ENCODE results near the gene NTRK3.

The NTRK3 gene

DNA sequence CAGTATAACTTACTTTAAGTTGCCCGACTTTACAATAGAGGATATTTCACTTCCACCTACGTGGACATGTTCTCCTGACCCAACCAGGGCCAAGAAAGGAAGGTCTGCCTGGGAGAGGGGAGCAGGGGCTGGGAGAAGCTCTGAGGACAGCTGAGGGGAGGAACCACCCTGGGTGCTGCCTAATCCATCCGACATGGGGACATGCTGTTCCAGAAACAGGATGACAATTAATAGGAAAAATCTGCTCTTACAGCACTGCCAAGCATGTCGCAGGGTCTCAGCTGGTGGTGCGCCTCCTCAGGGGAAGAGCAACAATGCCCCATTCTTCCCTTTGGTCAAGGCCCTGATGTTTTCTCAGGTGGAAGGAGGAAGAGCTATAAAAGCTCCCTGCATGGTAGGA, 132.3 kb downstream of the NTRK3 start:
- no peak for DNase-seq
- no peak for ATAC-seq (replicated peaks)
- H3K4me3 Mint-ChIP-seq: no peak overlapping the region
- no peak overlapping the region for H3K27ac Mint-ChIP-seq
- H3K4me1 Mint-ChIP-seq: no peaks in the 10 kb centered on the region
- peaks cover 0 to 2% of the 10 kb centered on the region in 2 donors for H3K9me3 Mint-ChIP-seq
- peaks cover 6 to 7% of the 10 kb centered on the region in 2 donors for H3K27me3 Mint-ChIP-seq
- no peaks in the 10 kb centered on the region for H3K36me3 Mint-ChIP-seq

DNA sequence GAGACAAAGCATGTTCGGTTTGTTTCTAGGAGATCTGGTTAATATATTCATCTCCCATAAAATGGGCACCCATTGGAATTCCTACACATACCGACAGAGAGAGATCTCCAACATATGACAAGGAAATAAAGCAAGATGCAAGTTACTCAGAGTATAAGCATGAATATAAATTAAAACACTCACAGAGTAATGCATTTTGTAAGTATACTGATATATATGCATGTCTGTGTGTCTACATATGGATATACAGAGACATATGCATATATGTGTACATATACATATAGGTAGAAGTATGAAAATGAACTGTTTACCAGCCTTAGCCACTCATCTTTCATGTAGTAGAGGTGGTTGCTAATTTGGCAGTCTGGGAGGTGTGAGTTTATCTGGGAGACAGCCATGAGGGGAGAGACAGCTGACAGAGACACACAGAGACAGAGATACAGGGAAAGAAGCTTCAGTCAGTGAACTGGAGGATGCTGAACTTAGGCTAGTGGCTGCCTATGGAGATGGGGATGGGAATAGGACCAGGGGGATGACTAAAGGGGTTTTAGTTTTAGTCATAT, 134.5 kb downstream of the NTRK3 start:
- Mint-ChIP-seq H3K27me3 (peaks cover 0 to 4% of the 10 kb centered on the region in 2 donors), H3K36me3 (no peaks in the 10 kb centered on the region), H3K9me3 (peaks cover 0 to 2% of the 10 kb centered on the region in 2 donors), H3K27ac (no peak overlapping the region), H3K4me3 (no peak overlapping the region), H3K4me1 (no peaks in the 10 kb centered on the region)
- ATAC-seq (replicated peaks): no peak
- no peak for DNase-seq

DNA sequence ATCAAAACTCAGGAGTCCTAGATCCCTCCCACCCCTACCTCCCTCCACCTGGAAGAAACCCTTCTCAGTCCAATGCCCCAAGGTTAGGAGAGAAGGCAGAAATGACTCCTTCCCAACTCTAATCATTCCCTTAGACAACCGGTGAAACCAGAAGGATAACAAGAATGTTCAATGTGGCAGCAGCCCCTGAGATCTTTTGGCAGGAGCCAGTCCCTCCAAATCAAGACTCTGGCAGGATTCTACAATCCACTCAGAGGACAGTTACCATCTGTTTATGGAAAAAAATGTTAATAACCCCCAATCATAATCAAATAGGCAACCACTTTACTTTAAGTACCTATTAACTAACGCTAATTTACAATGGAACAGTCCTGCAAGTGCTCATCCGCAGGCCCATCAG, 136.5 kb downstream of the NTRK3 start:
- H3K4me1 Mint-ChIP-seq: no peaks in the 10 kb centered on the region
- no peaks in the 10 kb centered on the region for H3K36me3 Mint-ChIP-seq
- H3K4me3 Mint-ChIP-seq: no peak overlapping the region
- DNase-seq (no peak), ATAC-seq (replicated peaks) (no peak)
- peaks cover 0 to 2% of the 10 kb centered on the region in 2 donors for H3K9me3 Mint-ChIP-seq
- H3K27me3 Mint-ChIP-seq: no peaks in the 10 kb centered on the region
- no peak overlapping the region for H3K27ac Mint-ChIP-seq

DNA sequence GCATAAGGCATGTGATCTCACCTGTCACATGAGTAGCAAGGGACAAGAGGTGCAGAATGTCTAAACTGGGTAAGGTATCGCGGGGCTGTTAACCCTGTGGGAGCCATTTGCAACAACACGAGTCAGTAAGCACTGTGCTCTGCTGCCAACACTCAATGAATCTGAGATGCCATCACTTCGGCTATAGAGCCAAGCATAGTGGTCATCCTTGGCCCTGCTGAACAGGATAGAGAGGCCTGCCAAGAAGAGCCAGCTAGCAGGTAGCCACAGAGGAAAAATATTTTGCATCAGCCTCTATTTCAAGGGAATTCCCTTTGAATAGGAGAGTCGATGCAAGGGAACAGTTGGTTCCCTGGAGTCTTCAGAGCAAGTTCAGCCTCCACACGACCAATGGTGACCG, 137.8 kb downstream of the NTRK3 start:
- Mint-ChIP-seq H3K4me3 (no peak overlapping the region), H3K9me3 (peaks cover 0 to 2% of the 10 kb centered on the region in 2 donors), H3K36me3 (no peaks in the 10 kb centered on the region), H3K27ac (no peak overlapping the region), H3K27me3 (no peaks in the 10 kb centered on the region), H3K4me1 (no peaks in the 10 kb centered on the region)
- ATAC-seq (replicated peaks) (no peak), DNase-seq (no peak)

DNA sequence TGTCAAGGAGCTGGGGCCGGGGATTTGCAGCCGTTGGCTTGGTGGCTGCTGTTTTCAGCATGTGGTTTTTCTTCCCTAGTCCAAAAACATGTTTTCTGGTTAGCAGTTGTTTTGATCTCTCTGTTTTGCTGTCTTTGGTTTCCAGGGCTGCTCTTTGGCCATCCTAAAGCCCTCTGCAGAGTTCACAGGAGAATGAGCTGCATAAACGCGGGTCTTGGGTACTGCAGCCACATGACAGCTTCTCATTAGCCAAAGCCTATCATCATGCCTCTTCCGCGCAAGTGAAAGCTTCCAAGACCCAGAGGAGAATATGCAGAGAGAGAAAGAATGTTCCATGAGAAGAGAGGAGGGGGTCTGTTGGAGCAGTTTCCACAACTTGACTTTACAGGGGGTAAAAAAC, 138.5 kb downstream of the NTRK3 start:
- H3K27ac Mint-ChIP-seq: no peak overlapping the region
- peaks cover 0 to 2% of the 10 kb centered on the region in 2 donors for H3K9me3 Mint-ChIP-seq
- no peaks in the 10 kb centered on the region for H3K4me1 Mint-ChIP-seq
- no peaks in the 10 kb centered on the region for H3K36me3 Mint-ChIP-seq
- ATAC-seq (replicated peaks) (no peak), DNase-seq (no peak)
- no peak overlapping the region for H3K4me3 Mint-ChIP-seq
- H3K27me3 Mint-ChIP-seq: no peaks in the 10 kb centered on the region

DNA sequence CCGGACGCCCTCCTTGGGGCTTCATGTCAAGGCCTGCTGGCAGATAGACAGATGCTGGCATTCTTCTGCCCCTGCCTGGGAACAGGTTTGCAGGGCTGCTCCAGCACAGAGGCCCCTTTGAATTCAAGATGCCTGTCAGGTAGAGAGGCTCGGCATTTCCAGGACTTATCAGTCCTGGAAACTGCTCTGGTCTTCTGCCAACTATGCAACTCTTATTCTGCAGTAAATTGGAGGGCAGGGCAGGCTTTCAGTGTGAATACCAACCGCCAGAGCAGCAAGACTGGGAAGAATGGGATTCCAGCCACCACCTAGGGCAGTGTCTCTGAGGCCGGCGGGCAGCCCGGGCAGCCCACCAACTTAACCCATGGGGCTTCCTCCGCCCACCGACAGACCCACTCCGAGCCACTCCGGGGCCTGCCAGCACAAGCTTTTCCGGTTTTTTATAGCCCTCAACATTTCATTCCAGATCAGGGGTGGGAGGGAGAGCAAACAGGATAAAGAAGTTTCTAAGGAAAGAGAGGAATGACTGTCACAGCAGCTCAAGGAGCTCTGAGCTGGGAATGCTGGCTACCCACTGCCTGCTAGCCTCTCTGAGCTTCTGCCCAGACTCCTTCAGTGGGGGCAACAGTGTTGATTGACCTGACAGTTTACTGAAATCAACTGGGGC, 140.9 kb downstream of the NTRK3 start:
- Mint-ChIP-seq H3K27ac (no peak overlapping the region), H3K9me3 (peaks cover 0 to 2% of the 10 kb centered on the region in 2 donors), H3K4me1 (no peaks in the 10 kb centered on the region), H3K36me3 (no peaks in the 10 kb centered on the region), H3K27me3 (no peaks in the 10 kb centered on the region), H3K4me3 (no peak overlapping the region)
- no peak for DNase-seq
- no peak for ATAC-seq (replicated peaks)

DNA sequence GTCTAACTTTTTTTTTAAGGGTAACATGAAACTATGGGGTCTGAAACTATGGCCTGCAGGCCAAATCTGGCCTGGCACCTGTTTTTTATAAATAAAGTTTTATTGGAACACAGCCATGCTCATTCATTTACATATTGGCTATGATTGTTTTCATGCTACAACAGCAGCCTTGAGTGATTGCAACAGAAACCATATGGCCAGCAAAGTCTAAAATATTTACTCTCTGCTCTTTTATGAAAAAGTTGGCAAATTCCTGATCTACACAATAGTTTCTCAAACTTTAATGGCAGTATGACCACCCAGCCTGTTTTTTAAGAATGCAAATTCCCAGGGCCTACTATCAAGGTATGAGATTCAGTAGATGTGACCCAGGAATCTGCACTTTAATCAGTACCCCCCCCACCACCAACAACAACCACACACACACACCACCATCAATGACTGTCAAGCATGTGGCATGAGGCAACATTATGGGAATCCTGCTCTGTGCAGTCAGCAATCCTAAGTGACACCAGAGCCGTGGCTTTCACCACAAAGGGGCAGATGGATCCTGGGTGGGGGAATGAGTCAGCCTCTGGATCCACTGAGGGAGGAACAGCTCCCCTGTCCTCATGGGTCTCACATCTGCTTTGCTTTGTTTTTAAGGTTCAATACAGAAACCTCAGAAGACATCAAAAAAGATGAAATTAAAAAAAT, 142.8 kb downstream of the NTRK3 start:
- H3K27ac Mint-ChIP-seq: no peak overlapping the region
- no peak for DNase-seq
- no peaks in the 10 kb centered on the region for H3K36me3 Mint-ChIP-seq
- H3K4me1 Mint-ChIP-seq: no peaks in the 10 kb centered on the region
- no peaks in the 10 kb centered on the region for H3K9me3 Mint-ChIP-seq
- no peak overlapping the region for H3K4me3 Mint-ChIP-seq
- H3K27me3 Mint-ChIP-seq: peaks cover 0 to 4% of the 10 kb centered on the region in 2 donors
- no peak for ATAC-seq (replicated peaks)

DNA sequence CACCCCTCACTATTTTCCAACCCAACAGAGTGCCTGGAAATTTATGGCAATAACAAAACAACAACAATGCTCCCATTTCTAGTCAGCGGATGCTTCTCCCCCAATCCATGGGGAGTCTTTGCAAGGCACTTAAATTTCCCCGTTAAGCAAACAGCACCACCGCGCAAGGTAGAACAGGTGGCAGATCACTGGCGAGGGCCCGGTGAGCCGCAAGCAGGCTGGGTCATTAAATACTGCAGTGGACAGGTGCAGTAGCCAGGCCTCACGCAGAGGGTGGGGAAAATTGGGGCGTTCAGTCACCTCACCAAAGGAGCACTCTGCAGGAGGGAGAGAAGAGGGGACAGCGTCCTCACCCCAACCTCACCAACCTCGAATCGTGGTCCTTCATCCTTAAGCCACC, 147.5 kb downstream of the NTRK3 start:
- no peaks in the 10 kb centered on the region for H3K36me3 Mint-ChIP-seq
- no peaks in the 10 kb centered on the region for H3K4me1 Mint-ChIP-seq
- no peaks in the 10 kb centered on the region for H3K9me3 Mint-ChIP-seq
- no peak for DNase-seq
- no peak overlapping the region for H3K27ac Mint-ChIP-seq
- no peak overlapping the region for H3K4me3 Mint-ChIP-seq
- peaks cover 0 to 6% of the 10 kb centered on the region in 2 donors for H3K27me3 Mint-ChIP-seq
- no peak for ATAC-seq (replicated peaks)

DNA sequence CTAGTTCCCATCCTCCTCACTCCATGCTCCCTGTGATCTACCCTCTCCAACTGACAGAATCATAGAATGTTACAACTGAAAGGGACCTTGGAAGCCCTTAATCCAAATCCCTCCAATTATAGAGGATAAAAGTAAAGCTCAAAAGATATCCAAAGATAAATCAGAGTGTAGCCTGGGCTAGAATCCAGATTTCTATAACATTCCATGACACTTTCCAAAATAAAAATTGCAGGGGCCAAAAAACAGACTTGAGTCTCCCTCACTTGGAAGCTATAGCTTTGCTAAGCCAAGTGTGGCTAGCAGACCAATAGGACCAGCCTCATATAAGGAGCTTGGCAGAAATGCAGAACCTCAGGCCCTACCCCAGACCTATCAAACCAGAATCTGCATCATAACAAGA, 148.1 kb downstream of the NTRK3 start:
- Mint-ChIP-seq H3K27ac (no peak overlapping the region), H3K4me3 (no peak overlapping the region), H3K4me1 (no peaks in the 10 kb centered on the region), H3K9me3 (no peaks in the 10 kb centered on the region), H3K36me3 (no peaks in the 10 kb centered on the region), H3K27me3 (peaks cover 0 to 6% of the 10 kb centered on the region in 2 donors)
- DNase-seq: no peak
- ATAC-seq (replicated peaks): no peak

DNA sequence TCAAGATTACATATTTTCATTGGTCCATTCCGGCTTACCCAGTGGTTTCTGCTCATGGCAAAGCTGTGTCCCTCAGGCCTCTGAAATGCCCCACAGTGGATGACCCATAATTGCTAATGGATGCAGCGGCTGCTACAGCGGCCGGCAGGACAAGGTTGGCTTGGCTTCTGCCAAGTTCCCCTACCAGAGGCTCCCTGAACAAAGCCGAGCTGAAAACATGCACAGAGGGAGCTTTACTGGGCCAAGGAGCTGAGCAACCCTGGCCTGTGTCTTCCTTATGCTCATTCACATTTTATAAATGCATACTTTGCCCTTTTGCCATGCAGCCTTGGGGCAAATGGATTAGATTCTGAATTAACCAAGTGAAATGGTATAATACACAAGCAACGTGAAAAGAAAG, 150.5 kb downstream of the NTRK3 start:
- no peaks in the 10 kb centered on the region for H3K9me3 Mint-ChIP-seq
- H3K4me3 Mint-ChIP-seq: no peak overlapping the region
- ATAC-seq (replicated peaks) (no peak), DNase-seq (no peak)
- H3K4me1 Mint-ChIP-seq: no peaks in the 10 kb centered on the region
- no peak overlapping the region for H3K27ac Mint-ChIP-seq
- no peaks in the 10 kb centered on the region for H3K36me3 Mint-ChIP-seq
- H3K27me3 Mint-ChIP-seq: peaks cover 0 to 6% of the 10 kb centered on the region in 2 donors

DNA sequence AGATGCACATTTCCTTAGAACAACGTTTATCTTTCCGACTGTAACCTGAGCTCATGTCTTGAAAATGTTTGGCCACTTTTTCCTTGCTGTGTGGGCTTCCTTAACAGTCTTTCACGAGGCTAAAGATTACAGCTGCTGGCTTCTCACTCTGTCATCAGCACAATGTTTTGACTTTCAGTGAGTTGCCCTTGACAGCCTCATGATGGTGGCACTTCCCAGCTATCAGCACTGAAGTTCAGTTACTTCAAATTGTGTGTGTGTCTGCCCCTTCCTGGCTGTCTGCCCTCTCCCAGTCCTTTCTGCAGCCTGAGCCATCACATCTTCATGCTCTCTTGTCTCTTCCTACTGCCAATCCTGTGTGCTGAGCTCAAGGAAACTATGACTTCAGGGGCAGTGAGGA, 152.2 kb downstream of the NTRK3 start:
- H3K9me3 Mint-ChIP-seq: no peaks in the 10 kb centered on the region
- ATAC-seq (replicated peaks) (no peak), DNase-seq (no peak)
- peaks cover 0 to 6% of the 10 kb centered on the region in 2 donors for H3K27me3 Mint-ChIP-seq
- no peak overlapping the region for H3K27ac Mint-ChIP-seq
- no peaks in the 10 kb centered on the region for H3K36me3 Mint-ChIP-seq
- H3K4me1 Mint-ChIP-seq: no peaks in the 10 kb centered on the region
- no peak overlapping the region for H3K4me3 Mint-ChIP-seq

DNA sequence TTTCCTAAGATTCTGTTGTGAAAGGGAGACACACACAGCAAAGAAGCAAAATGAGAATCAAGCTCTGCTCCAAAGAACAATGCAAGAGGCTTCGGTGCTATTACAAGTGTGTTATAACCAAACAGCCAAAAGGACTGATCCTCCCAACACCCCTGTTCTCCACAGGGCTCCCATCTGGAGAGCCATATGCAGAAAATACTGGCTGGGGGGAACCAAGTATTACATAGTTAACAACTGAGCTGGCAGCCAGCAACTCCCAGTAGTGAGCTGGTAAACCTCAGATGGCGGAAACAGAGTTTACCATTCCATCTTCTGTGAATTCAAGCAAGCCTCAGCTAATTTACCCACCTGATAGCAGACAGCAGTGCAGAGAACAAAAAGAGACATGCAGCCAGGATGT, 156.4 kb downstream of the NTRK3 start:
- no peaks in the 10 kb centered on the region for H3K27me3 Mint-ChIP-seq
- no peak overlapping the region for H3K27ac Mint-ChIP-seq
- peaks cover 0 to 1% of the 10 kb centered on the region in 2 donors for H3K9me3 Mint-ChIP-seq
- no peak overlapping the region for H3K4me3 Mint-ChIP-seq
- ATAC-seq (replicated peaks) (no peak), DNase-seq (no peak)
- no peaks in the 10 kb centered on the region for H3K4me1 Mint-ChIP-seq
- H3K36me3 Mint-ChIP-seq: no peaks in the 10 kb centered on the region

DNA sequence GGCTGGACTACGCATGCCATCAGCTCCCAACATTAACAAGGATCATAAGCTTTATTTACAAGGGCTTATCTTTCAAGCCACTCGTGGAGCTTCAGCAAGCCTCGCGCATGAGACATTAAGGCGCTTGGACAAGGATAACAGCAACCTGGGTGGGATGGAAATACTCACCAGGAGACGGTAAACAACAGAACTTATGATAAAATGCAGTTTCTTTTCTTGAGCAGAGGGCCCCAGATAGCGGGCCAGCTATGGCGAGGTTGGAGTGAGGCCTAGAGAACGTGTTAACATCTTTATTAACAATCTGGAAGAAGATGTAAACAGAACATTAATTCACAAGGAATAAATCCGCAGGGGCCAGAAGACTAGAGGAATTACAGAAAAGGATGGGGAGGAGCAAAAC, 158.2 kb downstream of the NTRK3 start:
- Mint-ChIP-seq H3K27ac (no peak overlapping the region), H3K36me3 (no peaks in the 10 kb centered on the region), H3K27me3 (no peaks in the 10 kb centered on the region), H3K4me1 (no peaks in the 10 kb centered on the region), H3K4me3 (no peak overlapping the region), H3K9me3 (peaks cover 0 to 1% of the 10 kb centered on the region in 2 donors)
- DNase-seq: no peak
- no peak for ATAC-seq (replicated peaks)

DNA sequence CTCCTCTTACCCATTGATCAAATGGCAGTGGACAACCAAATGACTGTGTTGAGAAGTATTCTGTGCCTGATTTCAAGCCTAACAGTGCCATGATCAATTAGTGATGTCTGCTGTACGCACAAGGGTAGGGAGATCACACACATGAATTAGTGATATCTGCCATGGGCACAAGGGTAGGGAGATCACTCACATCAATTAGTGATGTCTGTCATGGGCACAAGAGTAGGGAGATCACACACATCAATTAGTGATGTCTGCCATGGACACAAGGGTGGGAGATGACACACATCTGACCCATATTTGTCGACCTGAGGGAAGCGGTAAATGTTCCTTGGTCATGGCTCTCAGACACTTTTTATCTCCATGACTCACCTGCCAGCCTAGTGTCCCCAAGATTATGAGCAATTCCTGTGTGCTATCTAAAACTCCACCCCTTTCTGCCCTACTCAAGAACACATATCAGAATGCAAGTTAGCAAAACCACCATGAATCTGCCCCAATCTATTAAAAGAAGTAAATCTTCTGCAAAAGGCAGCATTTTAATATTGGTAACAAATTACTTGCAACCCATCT, 165.0 kb downstream of the NTRK3 start:
- no peaks in the 10 kb centered on the region for H3K27me3 Mint-ChIP-seq
- no peak overlapping the region for H3K27ac Mint-ChIP-seq
- no peaks in the 10 kb centered on the region for H3K4me1 Mint-ChIP-seq
- ATAC-seq (replicated peaks) (no peak), DNase-seq (no peak)
- peaks cover 0 to 1% of the 10 kb centered on the region in 2 donors for H3K9me3 Mint-ChIP-seq
- no peaks in the 10 kb centered on the region for H3K36me3 Mint-ChIP-seq
- H3K4me3 Mint-ChIP-seq: no peak overlapping the region

DNA sequence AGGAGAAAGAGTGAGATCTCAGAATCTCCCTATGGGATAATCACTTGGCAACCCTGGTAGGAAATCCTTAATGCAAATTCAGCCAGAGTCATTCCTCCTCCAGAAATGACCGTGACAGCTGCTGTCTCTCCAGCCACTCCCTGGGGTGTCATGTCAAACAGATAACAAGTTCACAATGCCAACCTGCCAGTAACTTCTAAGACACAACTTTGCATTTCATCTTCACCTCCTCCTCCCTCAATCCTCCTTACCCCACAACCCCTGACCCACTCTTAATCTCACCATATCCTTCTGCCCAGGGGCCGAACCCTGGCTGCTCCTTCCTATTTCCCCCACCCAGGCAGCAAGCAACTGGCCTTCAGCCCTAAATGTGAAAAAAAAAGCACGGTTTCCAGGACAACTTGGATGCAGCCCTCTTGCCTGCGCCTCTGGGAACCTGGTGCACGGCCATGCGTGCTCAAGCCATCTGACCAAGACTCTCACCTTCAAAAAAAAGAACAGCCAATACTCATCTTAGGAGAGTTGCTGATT, 166.0 kb downstream of the NTRK3 start:
- Mint-ChIP-seq H3K36me3 (no peaks in the 10 kb centered on the region), H3K9me3 (peaks cover 0 to 1% of the 10 kb centered on the region in 2 donors), H3K27me3 (no peaks in the 10 kb centered on the region), H3K4me3 (no peak overlapping the region), H3K4me1 (no peaks in the 10 kb centered on the region), H3K27ac (no peak overlapping the region)
- no peak for ATAC-seq (replicated peaks)
- DNase-seq: no peak

Data from stimulated activated naive B cell treated with anti-CD40 and anti-IgM and Interleukin-4, amounts not matched to agents 10 μg/mL and 1 μg/mL and 100 μg/mL, for 72 hours (primary cell).